Effector memory CD4-positive, alpha-beta T cell (primary cell): Measurements from ENCODE around the gene PCDH9.

Experiments used
- DNase-seq, 3 donors: peaks; one replicate each; pipeline ENCODE4 v3.0.0-alpha.2; 2020
- H3K27ac ChIP-seq: 2 replicates; pipeline ENCODE4 v1.7.0; 2013; ENCODE audit warnings: mild to moderate bottlenecking, low read length, moderate library complexity; ENCODE audit not compliant: insufficient read depth, poor library complexity, severe bottlenecking
- H3K27me3 ChIP-seq: replicated peaks from 2 replicates; pipeline ENCODE4 v1.7.0; 2013; ENCODE audit warnings: mild to moderate bottlenecking, low read length; ENCODE audit not compliant: insufficient read depth, control insufficient read depth, poor library complexity, severe bottlenecking
- H3K36me3 ChIP-seq: 2 replicates; pipeline ENCODE4 v1.7.0; 2013; ENCODE audit warnings: mild to moderate bottlenecking, low read length, moderate library complexity; ENCODE audit not compliant: control insufficient read depth, insufficient read depth
- H3K4me1 ChIP-seq: 2 replicates; pipeline ENCODE4 v1.7.0; 2013; ENCODE audit warnings: low read length, mild to moderate bottlenecking; ENCODE audit not compliant: control insufficient read depth, insufficient read depth, poor library complexity, severe bottlenecking
- H3K4me3 ChIP-seq: 2 replicates; pipeline ENCODE4 v1.7.0; 2013; ENCODE audit warnings: low read length, low read depth, mild to moderate bottlenecking; ENCODE audit not compliant: insufficient read depth, poor library complexity, severe bottlenecking
- H3K9me3 ChIP-seq: 2 replicates; pipeline ENCODE4 v1.7.0; 2013; ENCODE audit warnings: mild to moderate bottlenecking, low read length, moderate library complexity; ENCODE audit not compliant: control insufficient read depth

PCDH9 gene

DNA sequence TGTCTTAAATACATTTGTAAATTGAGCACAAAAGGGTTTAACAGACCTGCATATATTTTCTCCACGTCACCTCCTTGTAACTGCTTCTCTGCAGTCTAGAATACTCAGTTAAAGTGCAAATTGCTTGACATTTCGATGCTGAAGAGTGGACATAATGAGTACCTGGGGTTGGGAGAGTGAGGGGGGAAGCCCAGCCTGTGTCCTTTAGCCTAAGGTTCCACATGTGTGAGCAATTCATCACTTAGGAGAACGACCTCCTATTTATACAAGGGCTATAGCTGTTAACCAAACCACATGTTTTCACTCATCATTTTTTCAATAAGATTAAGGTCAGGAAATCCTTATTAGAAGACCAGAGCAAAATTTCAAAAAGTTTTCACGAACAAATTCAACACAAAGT is 29.5 kb downstream of the PCDH9 start:
- Histone ChIP-seq H3K36me3 (no peaks in the 10 kb centered on the region), H3K4me1 (no peaks in the 10 kb centered on the region), H3K27ac (no peak overlapping the region), H3K27me3 (no peaks in the 10 kb centered on the region), H3K9me3 (no peaks in the 10 kb centered on the region), H3K4me3 (no peak overlapping the region)
- DNase-seq = no peak

DNA sequence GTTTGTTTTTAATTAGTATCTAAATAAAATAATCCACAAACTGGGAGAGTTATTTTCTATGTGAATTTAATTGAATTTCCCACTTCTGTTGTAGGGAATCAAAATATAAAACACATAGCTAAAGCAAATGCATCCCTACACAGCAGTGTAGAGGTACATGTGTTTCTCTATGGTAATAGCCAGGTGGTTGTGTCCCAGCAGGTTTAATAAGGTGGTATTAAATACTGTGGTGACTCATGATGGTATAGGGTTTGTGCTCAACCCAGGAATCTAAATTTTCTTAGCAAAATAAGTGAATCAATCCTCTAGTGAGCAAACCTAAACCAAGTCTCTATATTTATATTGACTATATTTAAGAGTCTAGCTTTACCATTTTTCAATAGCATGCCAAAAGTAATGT is 30.0 kb downstream of the PCDH9 start:
- H3K4me1 ChIP-seq = no peaks in the 10 kb centered on the region
- no peak overlapping the region for H3K4me3 ChIP-seq
- DNase-seq = no peak
- H3K36me3 ChIP-seq = no peaks in the 10 kb centered on the region
- no peaks in the 10 kb centered on the region for H3K9me3 ChIP-seq
- no peaks in the 10 kb centered on the region for H3K27me3 ChIP-seq
- H3K27ac ChIP-seq = no peak overlapping the region

DNA sequence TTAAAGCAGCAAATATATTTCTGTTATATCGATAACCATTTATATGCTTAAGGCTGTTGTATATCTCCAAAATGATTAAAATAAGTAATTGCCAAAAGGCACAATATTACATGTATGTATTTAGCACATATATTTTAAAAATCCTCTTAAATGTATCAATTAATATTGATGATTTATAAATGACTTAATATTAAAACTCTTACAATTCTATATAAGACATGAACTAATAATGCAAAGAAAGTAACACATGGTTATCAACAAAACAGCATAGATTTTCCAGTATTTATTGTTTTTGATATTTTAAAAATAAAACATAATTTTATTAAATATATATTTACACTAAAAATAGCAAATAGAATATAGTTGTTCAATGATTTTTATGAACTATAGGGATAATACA is 32.4 kb downstream of the PCDH9 start:
- H3K27me3 ChIP-seq = no peaks in the 10 kb centered on the region
- no peaks in the 10 kb centered on the region for H3K9me3 ChIP-seq
- DNase-seq = no peak

DNA sequence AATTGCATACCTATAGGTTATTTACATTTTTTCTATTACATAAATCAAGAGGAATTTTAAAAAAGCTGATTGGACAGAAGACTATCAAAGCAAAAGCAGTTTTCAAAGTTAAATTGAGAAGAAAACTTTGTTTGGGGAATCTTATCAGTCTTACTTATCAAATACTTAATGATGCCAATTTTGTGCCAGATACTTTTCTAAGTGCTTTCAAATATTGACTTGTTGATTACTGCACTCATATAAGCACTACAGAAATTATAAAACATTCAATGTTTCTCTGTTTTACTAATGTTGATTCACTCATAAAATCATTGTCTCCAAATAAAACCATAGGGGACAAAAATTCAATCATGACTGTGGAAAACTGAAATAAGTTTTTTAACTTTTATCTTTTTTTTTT is 36.2 kb downstream of the PCDH9 start:
- no peak for DNase-seq
- H3K27me3 ChIP-seq = no peaks in the 10 kb centered on the region
- no peaks in the 10 kb centered on the region for H3K9me3 ChIP-seq

More for the DNA sequence above, 32.4 kb downstream of the PCDH9 start:
- Histone ChIP-seq H3K27ac (no peak overlapping the region), H3K36me3 (no peaks in the 10 kb centered on the region), H3K4me1 (no peaks in the 10 kb centered on the region), H3K4me3 (no peak overlapping the region)

DNA sequence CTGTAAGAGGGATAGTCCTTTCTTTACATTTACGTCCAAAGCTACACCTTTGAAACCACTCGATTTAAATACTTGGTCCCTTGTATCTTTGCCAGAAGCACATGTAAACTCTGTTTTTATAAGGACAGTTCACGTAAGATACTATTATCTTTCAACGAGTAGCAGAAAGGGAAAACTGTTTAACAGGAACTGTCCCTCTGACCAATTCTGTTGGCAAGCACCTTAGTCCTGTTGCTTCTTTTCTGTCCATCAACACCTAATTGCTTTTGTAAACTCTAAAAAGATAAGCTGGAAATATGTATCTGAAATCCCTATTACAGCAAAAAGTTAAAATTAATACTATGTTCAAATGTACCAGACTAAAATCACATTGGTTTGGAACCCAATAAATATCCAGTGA is 37.4 kb downstream of the PCDH9 start:
- Histone ChIP-seq H3K36me3 (no peaks in the 10 kb centered on the region), H3K4me1 (no peaks in the 10 kb centered on the region), H3K27me3 (no peaks in the 10 kb centered on the region), H3K4me3 (no peak overlapping the region), H3K9me3 (no peaks in the 10 kb centered on the region), H3K27ac (no peak overlapping the region)
- no peak for DNase-seq

More for the DNA sequence above, 36.2 kb downstream of the PCDH9 start:
- Histone ChIP-seq H3K27ac (no peak overlapping the region), H3K4me3 (no peak overlapping the region), H3K4me1 (no peaks in the 10 kb centered on the region), H3K36me3 (no peaks in the 10 kb centered on the region)

DNA sequence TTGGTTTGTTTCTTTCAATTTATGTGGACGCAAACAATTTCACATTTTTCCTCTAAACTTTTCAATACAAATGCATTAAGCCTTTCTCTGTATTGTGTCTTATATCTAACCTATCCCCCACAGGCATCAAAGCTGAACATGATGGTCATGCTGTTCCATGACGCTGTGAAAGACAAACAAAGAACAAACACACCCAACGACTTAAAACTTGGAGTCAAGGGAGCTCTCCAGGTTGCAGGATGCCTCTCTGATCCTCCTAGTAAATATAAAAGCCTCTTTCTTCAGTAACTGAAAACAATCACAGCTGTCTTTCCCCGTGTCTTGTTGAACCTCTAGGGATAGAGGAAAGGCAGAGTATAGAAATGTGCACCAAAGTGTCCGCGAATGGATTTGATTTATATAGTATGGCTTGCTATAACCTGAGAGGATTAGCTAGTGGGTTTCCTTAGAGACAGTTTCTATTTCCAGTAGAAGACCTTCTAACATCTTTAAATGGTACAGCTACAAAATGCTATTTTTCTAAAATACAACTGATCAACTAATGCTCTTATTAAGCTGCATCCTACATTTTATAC is 43.1 kb downstream of the PCDH9 start:
- no peaks in the 10 kb centered on the region for H3K36me3 ChIP-seq
- no peaks in the 10 kb centered on the region for H3K4me1 ChIP-seq
- no peak overlapping the region for H3K4me3 ChIP-seq
- H3K27me3 ChIP-seq = no peaks in the 10 kb centered on the region
- DNase-seq = no peak
- no peak overlapping the region for H3K27ac ChIP-seq
- H3K9me3 ChIP-seq = no peaks in the 10 kb centered on the region

DNA sequence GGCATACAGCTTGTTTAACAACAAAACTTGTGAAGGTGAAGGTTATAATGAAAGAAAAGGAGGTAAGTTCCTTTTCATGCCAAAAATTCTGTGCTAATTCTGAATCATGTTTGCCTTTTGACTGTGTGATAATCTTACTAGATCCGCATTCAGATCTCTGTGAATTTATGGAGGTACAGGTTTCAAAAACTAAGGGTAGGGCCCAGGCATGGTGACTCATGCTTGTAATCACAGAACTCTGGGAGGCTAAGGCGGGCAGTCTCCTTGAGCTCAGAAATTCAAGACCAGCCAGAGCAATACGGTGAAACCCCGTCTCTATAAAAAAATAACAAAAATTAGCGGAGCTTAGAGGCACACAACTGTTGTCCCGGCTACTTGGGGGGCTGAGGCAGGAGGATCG is 45.9 kb downstream of the PCDH9 start:
- Histone ChIP-seq H3K27ac (no peak overlapping the region), H3K4me3 (no peak overlapping the region), H3K9me3 (no peaks in the 10 kb centered on the region), H3K27me3 (no peaks in the 10 kb centered on the region), H3K4me1 (no peaks in the 10 kb centered on the region), H3K36me3 (no peaks in the 10 kb centered on the region)
- no peak for DNase-seq

DNA sequence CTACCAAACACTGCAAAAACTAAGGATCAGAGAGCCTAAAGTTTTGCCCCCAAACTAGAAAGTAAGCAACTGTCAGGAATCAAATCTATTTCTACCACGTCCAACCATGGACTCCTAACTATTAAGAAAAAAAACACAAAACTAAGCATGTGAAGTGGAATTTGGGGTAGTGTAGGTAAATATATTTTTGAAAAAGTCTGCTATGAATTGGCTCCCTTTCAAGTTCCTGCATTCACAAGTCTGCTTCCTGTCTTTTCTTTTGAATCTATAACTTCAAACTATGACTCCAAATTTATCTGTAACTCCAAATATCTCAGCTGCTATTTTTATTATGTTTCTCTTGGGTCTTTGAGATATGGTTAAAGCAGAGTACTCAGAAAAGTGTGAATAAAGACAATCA is 47.0 kb downstream of the PCDH9 start:
- DNase-seq = no peak
- Histone ChIP-seq H3K27me3 (no peaks in the 10 kb centered on the region), H3K36me3 (no peaks in the 10 kb centered on the region), H3K4me3 (no peak overlapping the region), H3K9me3 (no peaks in the 10 kb centered on the region), H3K4me1 (no peaks in the 10 kb centered on the region), H3K27ac (no peak overlapping the region)

DNA sequence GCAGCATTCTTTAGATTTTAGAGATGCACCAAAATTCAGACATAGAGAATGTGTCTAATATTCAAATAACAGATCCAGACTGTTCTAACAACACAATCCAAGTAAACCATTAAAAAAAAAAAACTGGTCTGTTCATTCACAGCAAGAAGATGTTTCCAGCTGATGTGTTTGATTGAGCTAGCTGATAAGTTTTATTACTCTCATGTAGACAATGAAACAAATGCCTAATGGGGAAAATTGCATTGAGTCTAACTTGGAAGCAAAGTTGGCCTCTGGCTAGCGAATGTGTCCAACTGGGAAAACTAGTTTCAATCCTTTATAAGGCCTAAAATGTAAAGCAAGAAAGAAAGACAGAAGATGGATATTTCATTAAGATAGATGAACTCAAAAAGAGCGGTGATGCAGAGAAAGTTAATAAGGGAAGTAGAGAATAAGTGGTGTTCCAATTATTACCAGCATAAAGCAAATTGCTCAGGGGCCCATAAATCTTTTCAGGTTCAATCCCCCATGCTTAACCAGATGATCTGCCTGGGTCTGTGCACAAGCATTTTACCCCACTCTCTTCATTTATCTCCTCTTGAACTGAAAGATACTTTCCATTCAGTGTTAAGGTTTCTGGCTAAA is 54.2 kb downstream of the PCDH9 start:
- Histone ChIP-seq H3K4me1 (no peaks in the 10 kb centered on the region), H3K27me3 (no peaks in the 10 kb centered on the region), H3K4me3 (no peak overlapping the region), H3K9me3 (no peaks in the 10 kb centered on the region), H3K36me3 (no peaks in the 10 kb centered on the region), H3K27ac (no peak overlapping the region)
- DNase-seq = no peak

DNA sequence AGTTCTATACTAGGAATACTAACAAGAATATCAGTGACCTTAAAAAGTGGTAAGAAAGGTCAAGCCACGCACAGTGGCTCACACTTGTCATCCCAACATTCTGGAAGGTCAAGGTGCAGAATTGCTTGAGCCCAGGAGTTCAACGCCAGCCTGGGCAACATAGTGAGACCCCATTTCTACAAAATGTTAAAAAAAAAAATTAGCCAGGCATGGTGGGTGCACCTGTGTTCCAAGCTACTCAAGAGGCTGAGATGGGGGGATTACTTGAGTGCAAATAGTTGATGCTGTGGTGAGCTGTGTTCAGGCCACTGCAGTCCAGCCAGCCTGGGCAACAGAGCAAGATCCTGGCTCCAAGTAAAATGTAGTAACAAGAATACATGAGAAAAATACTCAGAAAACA is 61.8 kb downstream of the PCDH9 start:
- H3K4me1 ChIP-seq = no peaks in the 10 kb centered on the region
- no peaks in the 10 kb centered on the region for H3K9me3 ChIP-seq
- no peak overlapping the region for H3K4me3 ChIP-seq
- no peak overlapping the region for H3K27ac ChIP-seq
- no peaks in the 10 kb centered on the region for H3K36me3 ChIP-seq
- DNase-seq = no peak
- no peaks in the 10 kb centered on the region for H3K27me3 ChIP-seq
